GM06990 (cell line): ENCODE measurements around the gene DUOX1.

Experiments used
- DNase-seq: peaks from one replicate; pipeline ENCODE4 v3.0.0-alpha.2; 2011; ENCODE audit not compliant: insufficient read length; ENCODE audit errors: extremely low read depth
- H3K27me3 ChIP-seq: replicated peaks from 2 replicates; pipeline ENCODE4 v1.6.0; 2011; ENCODE audit warnings: low read length; ENCODE audit not compliant: control insufficient read depth, insufficient read depth
- H3K36me3 ChIP-seq: 2 replicates; pipeline ENCODE4 v1.5.1; 2011; ENCODE audit warnings: low read length; ENCODE audit not compliant: control insufficient read depth, insufficient read depth
- H3K4me3 ChIP-seq: replicated peaks from 2 replicates; pipeline ENCODE4 v1.5.1; 2011; ENCODE audit warnings: low read depth, mild to moderate bottlenecking, control low read depth, low read length
- TF ChIP-seq, protein P1 (sequence below): IDR thresholded peaks from 2 replicates; pipeline ENCODE4 v1.5.1; 2011; ENCODE audit warnings: low read length, control low read depth, mild to moderate bottlenecking, inconsistent platforms; ENCODE audit not compliant: insufficient read depth, poor library complexity, severe bottlenecking

Gene DUOX1

GRCh38 chr15:45116482-45117307 lies 13.1 kb upstream of the DUOX1 start:
- no peak overlapping the region for H3K4me3 ChIP-seq
- TF ChIP-seq, protein P1, sequence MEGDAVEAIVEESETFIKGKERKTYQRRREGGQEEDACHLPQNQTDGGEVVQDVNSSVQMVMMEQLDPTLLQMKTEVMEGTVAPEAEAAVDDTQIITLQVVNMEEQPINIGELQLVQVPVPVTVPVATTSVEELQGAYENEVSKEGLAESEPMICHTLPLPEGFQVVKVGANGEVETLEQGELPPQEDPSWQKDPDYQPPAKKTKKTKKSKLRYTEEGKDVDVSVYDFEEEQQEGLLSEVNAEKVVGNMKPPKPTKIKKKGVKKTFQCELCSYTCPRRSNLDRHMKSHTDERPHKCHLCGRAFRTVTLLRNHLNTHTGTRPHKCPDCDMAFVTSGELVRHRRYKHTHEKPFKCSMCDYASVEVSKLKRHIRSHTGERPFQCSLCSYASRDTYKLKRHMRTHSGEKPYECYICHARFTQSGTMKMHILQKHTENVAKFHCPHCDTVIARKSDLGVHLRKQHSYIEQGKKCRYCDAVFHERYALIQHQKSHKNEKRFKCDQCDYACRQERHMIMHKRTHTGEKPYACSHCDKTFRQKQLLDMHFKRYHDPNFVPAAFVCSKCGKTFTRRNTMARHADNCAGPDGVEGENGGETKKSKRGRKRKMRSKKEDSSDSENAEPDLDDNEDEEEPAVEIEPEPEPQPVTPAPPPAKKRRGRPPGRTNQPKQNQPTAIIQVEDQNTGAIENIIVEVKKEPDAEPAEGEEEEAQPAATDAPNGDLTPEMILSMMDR: no peak
- DNase-seq: no peak
- no peaks in the 10 kb centered on the region for H3K36me3 ChIP-seq
- H3K27me3 ChIP-seq: peaks cover 13% of the 10 kb centered on the region

DNA sequence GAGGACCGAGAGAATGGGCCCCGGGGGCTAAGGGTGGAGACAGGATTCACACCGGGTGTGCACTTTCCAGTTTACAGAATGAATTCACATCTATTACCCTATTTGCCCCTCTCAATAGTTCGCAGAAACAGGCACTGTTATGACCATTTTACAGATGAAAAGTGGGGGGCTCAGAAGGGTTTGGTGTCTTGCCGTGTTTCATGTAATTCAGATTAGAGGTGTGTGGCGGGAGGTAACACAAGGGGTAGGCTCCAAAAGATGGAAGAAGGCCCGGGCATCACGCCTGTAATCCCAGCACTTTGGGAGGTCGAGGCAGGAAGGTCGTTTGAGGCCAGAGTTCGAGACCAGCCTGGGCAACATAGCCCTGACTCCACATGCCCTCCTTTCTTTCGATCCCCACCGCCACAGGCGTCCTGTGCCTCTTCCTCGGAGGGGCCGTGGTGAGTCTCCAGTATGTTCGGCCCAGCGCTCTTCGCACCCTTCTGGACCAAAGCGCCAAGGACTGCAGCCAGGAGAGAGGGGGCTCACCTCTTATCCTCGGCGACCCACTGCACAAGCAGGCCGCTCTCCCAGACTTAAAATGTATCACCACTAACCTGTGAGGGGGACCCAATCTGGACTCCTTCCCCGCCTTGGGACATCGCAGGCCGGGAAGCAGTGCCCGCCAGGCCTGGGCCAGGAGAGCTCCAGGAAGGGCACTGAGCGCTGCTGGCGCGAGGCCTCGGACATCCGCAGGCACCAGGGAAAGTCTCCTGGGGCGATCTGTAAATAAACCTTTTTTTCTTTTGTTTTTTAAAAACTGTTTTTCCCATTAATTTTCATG lies 12.3 kb upstream of the DUOX1 start:
- no peak overlapping the region for H3K4me3 ChIP-seq
- H3K36me3 ChIP-seq: no peaks in the 10 kb centered on the region
- DNase-seq: no peak
- peaks cover 13% of the 10 kb centered on the region for H3K27me3 ChIP-seq
- TF ChIP-seq, protein P1: no peak

DNA sequence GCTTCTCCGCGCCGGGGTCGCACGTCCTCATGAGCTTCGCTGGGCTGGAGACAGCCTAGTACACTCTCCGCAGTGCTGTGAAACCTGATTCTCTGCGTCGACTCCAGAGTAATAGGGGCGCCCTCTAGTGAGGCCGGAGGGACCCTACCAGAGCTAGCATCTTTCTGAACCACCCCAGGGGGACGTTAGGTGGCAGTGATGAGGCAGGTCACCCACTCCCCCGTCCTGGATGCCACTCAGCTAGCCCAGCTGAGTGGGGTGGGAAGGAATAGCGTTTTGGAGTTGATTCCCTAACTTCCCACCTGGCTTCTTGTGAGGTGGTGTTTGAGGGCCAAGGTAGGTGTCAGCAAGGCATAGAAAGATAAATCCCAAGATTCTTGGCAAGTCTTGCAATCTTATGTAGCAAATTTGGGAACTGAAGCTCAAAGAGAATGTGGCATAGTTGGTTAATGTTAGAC lies 11.6 kb upstream of the DUOX1 start:
- H3K4me3 ChIP-seq: no peak overlapping the region
- TF ChIP-seq, protein P1: peak; percentile 100
- H3K27me3 ChIP-seq: peaks cover 11% of the 10 kb centered on the region
- no peaks in the 10 kb centered on the region for H3K36me3 ChIP-seq
- peak; percentile 56 for DNase-seq

GRCh38 chr15:45118996-45119395 lies 10.8 kb upstream of the DUOX1 start:
- Histone ChIP-seq H3K27me3 (peaks cover 8% of the 10 kb centered on the region), H3K36me3 (no peaks in the 10 kb centered on the region), H3K4me3 (no peak overlapping the region)
- TF ChIP-seq, protein P1: no peak
- DNase-seq: no peak

- TF ChIP-seq, protein P1: no peak
- no peak overlapping the region for H3K4me3 ChIP-seq
- peaks cover 4% of the 10 kb centered on the region for H3K27me3 ChIP-seq
- H3K36me3 ChIP-seq: no peaks in the 10 kb centered on the region
- no peak for DNase-seq
Measured at GRCh38 chr15:45120081-45120972, 9.5 kb upstream of the DUOX1 start.
